GM12878 (cell line): Measurements from ENCODE around the gene SCYGR1. TPM values are rescaled to one million over a fixed set of nuclear protein-coding genes. Genes with fewer than 3 reads are reported as not detected.

ENCODE experiments used
- ATAC-seq: fragments of 200-7000 bp; cut with Tn5 transposase; 3 replicates; pipeline ENCODE4 v1.9.1; 2020; ENCODE audit warnings: mild to moderate bottlenecking, moderate library complexity
- BruUV-seq: library from RNA; stranded (reverse); fragments of 400-500 nt; replicated peaks from 2 replicates; lab custom pipeline; 2021; lab: Mats Ljungman, UMichigan
- CTCF ChIA-PET: fragments of 300-600 bp; sonication (Branson Sonifier 250); formaldehyde crosslinking; extraction: SDS; loops from one replicate; lab custom pipeline; 2021; ENCODE audit warnings: inconsistent platforms; lab: Yijun Ruan, JAX
- POLR2A ChIA-PET: fragments of 350-600 bp; formaldehyde crosslinking; extraction: SDS; loops from one replicate; lab custom pipeline; 2021; ENCODE audit warnings: inconsistent platforms; lab: Charles Lee
- RAD21 ChIA-PET: fragments of 300-600 bp; sonication (Branson Sonifier 250); formaldehyde crosslinking; loops from one replicate; lab custom pipeline; 2023; ENCODE audit warnings: antibody characterized with exemption; ENCODE audit not compliant: unreplicated experiment; lab: Charles Lee
- SMC1A ChIA-PET: fragments of 300-600 bp; sonication (Branson Sonifier 250); formaldehyde crosslinking; loops from one replicate; lab custom pipeline; 2023; ENCODE audit not compliant: unreplicated experiment, uncharacterized antibody; lab: Charles Lee
- DNase-seq: peaks from one replicate; pipeline ENCODE4 v3.0.0-alpha.2; 2011; ENCODE audit warnings: low read depth, low spot score
- FAIRE-seq: peaks from 3 replicates; lab custom pipeline; 2011; peaks lifted over from hg19 to GRCh38; lab: Jason Lieb, UNC
- H2AFZ ChIP-seq: 2 replicates; pipeline ENCODE4 v1.6.0; 2011; ENCODE audit warnings: low read depth, low read length, control low read depth; ENCODE audit not compliant: control insufficient read depth
- H3K27ac ChIP-seq: 2 replicates; pipeline ENCODE4 v1.5.1; 2011; ENCODE audit warnings: control low read depth; ENCODE audit not compliant: control insufficient read depth, insufficient read depth
- H3K27me3 ChIP-seq, 2 experiments: replicated peaks in 1 of 2; 2 replicates each; pipeline versions ENCODE4 v1.6.0 to v1.6.1; 2011; ENCODE audit warnings: low read length in 1 of 2; ENCODE audit not compliant: control insufficient read depth in 2 of 2, insufficient read depth in 2 of 2
- H3K36me3 ChIP-seq, 2 experiments: 2 replicates each; pipeline ENCODE4 v1.5.1; 2011; ENCODE audit warnings: low read length in 1 of 2; ENCODE audit not compliant: control insufficient read depth in 2 of 2, insufficient read depth in 2 of 2
- H3K4me1 ChIP-seq: 2 replicates; pipeline ENCODE4 v1.6.1; 2011; ENCODE audit warnings: mild to moderate bottlenecking, low read length, moderate library complexity, mixed read lengths; ENCODE audit not compliant: control insufficient read depth, insufficient read depth
- H3K4me2 ChIP-seq: 2 replicates; pipeline ENCODE4 v1.6.0; 2011; ENCODE audit warnings: control low read depth; ENCODE audit not compliant: control insufficient read depth, insufficient read depth
- H3K4me3 ChIP-seq: fragments of 200-600 bp; sonication (generic); 2 replicates; pipeline ENCODE4 v1.5.1; 2016
- H3K79me2 ChIP-seq: 2 replicates; pipeline ENCODE4 v1.6.0; 2011; ENCODE audit warnings: low read length; ENCODE audit not compliant: control insufficient read depth, insufficient read depth
- H3K9ac ChIP-seq: 2 replicates; pipeline ENCODE4 v1.8.0; 2011; ENCODE audit warnings: low read length, control low read depth, mixed read lengths; ENCODE audit not compliant: control insufficient read depth, insufficient read depth
- H3K9me3 ChIP-seq: replicated peaks from 3 replicates; pipeline ENCODE4 v1.5.1; 2011; ENCODE audit warnings: mild to moderate bottlenecking, low read length; ENCODE audit not compliant: control insufficient read depth, insufficient read depth
- H4K20me1 ChIP-seq: 2 replicates; pipeline ENCODE4 v1.6.0; 2011; ENCODE audit not compliant: control insufficient read depth, insufficient read depth
- ATF7 ChIP-seq: fragments of 450-650 bp; IDR thresholded peaks from 2 replicates; pipeline ENCODE4 v1.6.1; 2016; ENCODE audit warnings: low read depth, mild to moderate bottlenecking
- GATAD2B ChIP-seq: fragments of 450-650 bp; conservative IDR thresholded peaks from 2 replicates; pipeline ENCODE4 v1.6.1; 2017; ENCODE audit warnings: low read depth, mild to moderate bottlenecking, moderate library complexity
- JUNB ChIP-seq: IDR thresholded peaks from 2 replicates; pipeline ENCODE4 v1.6.1; 2016; ENCODE audit warnings: antibody characterized with exemption, mild to moderate bottlenecking
- RUNX3 ChIP-seq: IDR thresholded peaks from 2 replicates; pipeline ENCODE4 v1.6.1; 2012; ENCODE audit warnings: low read length, inconsistent platforms
- TAF1 ChIP-seq: IDR thresholded peaks from 2 replicates; pipeline ENCODE4 v1.6.1; 2011; ENCODE audit warnings: mild to moderate bottlenecking, low read depth, low read length, borderline replicate concordance
- TCF12 ChIP-seq: IDR thresholded peaks from 2 replicates; pipeline ENCODE4 v1.6.1; 2011; ENCODE audit warnings: low read depth, mild to moderate bottlenecking, low read length
- WGBS: methylation state at CpG from one replicate; pipeline ENCODE4 v1.1.6; 2016; ENCODE audit warnings: low lambda C conversion rate; ENCODE audit not compliant: insufficient replicate concordance, insufficient coverage; ENCODE audit errors: missing lambda C conversion rate; 5-methylcytosine and 5-hydroxymethylcytosine counted together
- in situ Hi-C: fragments of 300-500 bp; cut with MboI; formaldehyde crosslinking; loops from 9 replicates; pipeline ENCODE4 v1.14.3; 2018; ENCODE audit warnings: mixed read lengths
- intact Hi-C: fragments of 100-400 bp; cut with micrococcal nuclease; formaldehyde crosslinking; loops from one replicate; pipeline ENCODE4 v1.14.2; 2022; ENCODE audit not compliant: unreplicated experiment
- polyA plus RNA-seq, 11 experiments: library from polyadenylated mRNA; depleted of rRNA in 4 of 11; unstranded in 6 of 11; stranded (reverse) in 5 of 11; fragments of >200 nt; fragmentation: Nextera tagmentation in 4 of 11; fragmentation: Illumina TruSeq in 1 of 11; extraction: Ambion mirVana in 4 of 11; extraction: Trizol in 1 of 11; gene quantifications; 1 replicate in 1 of 11; 2 replicates in 10 of 11; pipeline versions ENCODE4 v1.2.1 to v1.2.3, GENCODE V29; 2011 to 2016; ENCODE audit warnings: inconsistent platforms in 2 of 11, missing spikeins in 2 of 11, low read depth in 1 of 11
- total RNA-seq, 4 experiments: library from RNA; depleted of rRNA in 3 of 4; stranded (reverse); fragments of >200 nt in 3 of 4; fragmentation: Illumina TruSeq in 1 of 4; extraction: Trizol in 1 of 4; gene quantifications; 2 replicates each; pipeline versions ENCODE4 v1.2.1 to v1.2.3, GENCODE V29; 2013 to 2021
- TF ChIP-seq, protein P1 (sequence below): fragments of 450-650 bp; IDR thresholded peaks from 2 replicates; pipeline ENCODE4 v1.6.1; 2017; ENCODE audit warnings: borderline replicate concordance

Gene SCYGR1
- total and polyA plus RNA-seq, 10 of the 15 experiments (the other 5 are each of a cell fraction or from before 2014, with no cell fraction given): not detected

DNA sequence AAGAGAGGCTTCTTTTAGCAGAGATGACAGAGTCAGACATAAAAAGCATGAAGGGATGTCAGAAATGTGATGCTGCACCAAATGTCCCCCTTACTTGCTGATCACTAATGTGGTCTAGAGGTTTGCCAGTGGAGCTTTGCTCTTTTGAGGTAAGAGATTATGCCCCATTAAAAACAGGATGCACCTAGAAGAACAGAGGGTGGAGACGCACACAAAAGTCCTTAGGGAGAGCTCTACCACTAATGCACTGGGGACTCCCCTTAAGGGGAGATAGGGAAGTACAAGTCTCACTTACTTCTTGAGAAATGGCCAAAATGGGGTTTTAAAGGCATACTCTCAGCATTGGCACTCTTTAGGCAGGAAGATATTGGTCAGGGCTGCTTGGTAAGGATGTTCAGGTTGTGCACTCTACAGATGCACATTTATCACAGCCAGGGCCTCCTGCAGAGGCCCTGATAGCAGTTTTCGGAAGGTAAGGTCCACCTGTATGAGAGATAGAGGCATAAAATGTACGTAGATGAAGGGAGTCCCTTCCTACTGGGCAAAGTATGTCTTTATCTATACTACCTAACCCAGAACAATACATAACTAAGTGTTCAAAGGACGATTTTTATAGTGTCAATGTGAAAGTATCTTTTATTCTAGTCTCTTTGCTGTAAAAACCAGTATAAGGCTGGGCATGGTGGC, 17.0 kb upstream of the SCYGR1 start:
- H3K36me3 ChIP-seq: no peaks in the 10 kb centered on the region
- SMC1A ChIA-PET: interaction anchor here (0.7 to 13.3 kb wide), 19 partner anchors 7 to 459 kb away, joined by 3 to 191 read pairs (median 6); no protein-coding TSS in a partner anchor
- no peak overlapping the region for H3K9ac ChIP-seq
- no peak overlapping the region for H3K27ac ChIP-seq
- intact Hi-C loops (loop anchor here (5.0 to 10.0 kb wide), 4 partner anchors 133 to 450 kb away; no protein-coding TSS in a partner anchor), in situ Hi-C loops (loop anchor here (10.0 kb wide), 1 partner anchor 360 kb away; no protein-coding TSS in a partner anchor)
- FAIRE-seq (no peak), ATAC-seq (peak; percentile 35), DNase-seq (no peak)
- RAD21 ChIA-PET: interaction anchor here (1.0 to 5.2 kb wide), 12 partner anchors 18 to 458 kb away, joined by 3 to 61 read pairs (median 5); no protein-coding TSS in a partner anchor
- no TSS peak for BruUV-seq
- POLR2A ChIA-PET: interaction anchor here (0.7 to 1.9 kb wide), 2 partner anchors 28 to 361 kb away, joined by 3 to 5 read pairs; no protein-coding TSS in a partner anchor
- no peaks in the 10 kb centered on the region for H4K20me1 ChIP-seq
- H3K9me3 ChIP-seq: no peaks in the 10 kb centered on the region
- H3K4me3 ChIP-seq: no peak overlapping the region
- TF ChIP-seq RUNX3: no peak
- TF ChIP-seq TAF1: no peak
- no peak for TF ChIP-seq ATF7
- TF ChIP-seq TCF12: no peak
- TF ChIP-seq GATAD2B: no peak
- CTCF ChIA-PET: interaction anchor here (1.0 to 7.4 kb wide), 25 partner anchors 8 to 486 kb away, joined by 3 to 127 read pairs (median 16); no protein-coding TSS in a partner anchor
- no peaks in the 10 kb centered on the region for H3K27me3 ChIP-seq
- no peaks in the 10 kb centered on the region for H3K79me2 ChIP-seq
- H3K4me2 ChIP-seq: no peak overlapping the region
- WGBS: 62% methylated on average over 4 of the region's 4 CpGs
- H2AFZ ChIP-seq: no peak overlapping the region
- peaks cover 6% of the 10 kb centered on the region for H3K4me1 ChIP-seq

DNA sequence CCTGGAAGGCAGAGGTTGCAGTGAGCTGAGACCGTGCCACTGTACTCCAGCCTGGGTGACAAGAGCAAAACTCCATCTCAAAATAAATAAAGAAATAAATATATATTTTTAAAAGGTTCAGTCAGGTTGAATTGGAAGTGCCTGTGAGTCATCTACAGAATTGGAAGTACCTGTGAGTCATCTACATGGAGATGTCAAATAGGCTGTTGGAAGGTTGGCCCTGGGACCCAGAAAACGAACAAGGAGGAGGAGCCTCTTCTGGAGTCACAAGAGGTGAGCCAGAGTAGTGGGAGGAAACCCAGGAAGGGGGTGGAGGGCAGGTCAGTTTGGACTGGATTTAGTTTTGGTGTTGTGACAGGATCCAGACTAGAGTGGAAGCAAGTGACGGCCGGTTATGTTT, 15.2 kb upstream of the SCYGR1 start:
- no TSS peak for BruUV-seq
- peaks cover 6% of the 10 kb centered on the region for H3K4me1 ChIP-seq
- no peaks in the 10 kb centered on the region for H3K9me3 ChIP-seq
- ChIA-PET POLR2A (interaction anchor here (1.0 kb wide), 1 partner anchor 62 kb away, joined by 3 read pairs; no protein-coding TSS in a partner anchor), RAD21 (no interaction called here), CTCF (interaction anchor here (0.6 to 1.1 kb wide), 3 partner anchors 165 to 362 kb away, joined by 3 to 4 read pairs (median 3); no protein-coding TSS in a partner anchor), SMC1A (interaction anchor here (0.8 to 4.2 kb wide), 2 partner anchors 17 to 61 kb away, joined by 3 to 14 read pairs; no protein-coding TSS in a partner anchor)
- TF ChIP-seq, protein P1, sequence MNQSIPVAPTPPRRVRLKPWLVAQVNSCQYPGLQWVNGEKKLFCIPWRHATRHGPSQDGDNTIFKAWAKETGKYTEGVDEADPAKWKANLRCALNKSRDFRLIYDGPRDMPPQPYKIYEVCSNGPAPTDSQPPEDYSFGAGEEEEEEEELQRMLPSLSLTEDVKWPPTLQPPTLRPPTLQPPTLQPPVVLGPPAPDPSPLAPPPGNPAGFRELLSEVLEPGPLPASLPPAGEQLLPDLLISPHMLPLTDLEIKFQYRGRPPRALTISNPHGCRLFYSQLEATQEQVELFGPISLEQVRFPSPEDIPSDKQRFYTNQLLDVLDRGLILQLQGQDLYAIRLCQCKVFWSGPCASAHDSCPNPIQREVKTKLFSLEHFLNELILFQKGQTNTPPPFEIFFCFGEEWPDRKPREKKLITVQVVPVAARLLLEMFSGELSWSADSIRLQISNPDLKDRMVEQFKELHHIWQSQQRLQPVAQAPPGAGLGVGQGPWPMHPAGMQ: no peak
- peak; percentile 32; the same call in 1 of the 2 replicates for TF ChIP-seq JUNB
- H4K20me1 ChIP-seq: no peaks in the 10 kb centered on the region
- H3K4me2 ChIP-seq: no peak overlapping the region
- WGBS: 48% methylated on average over 4 of the region's 4 CpGs
- no peaks in the 10 kb centered on the region for H3K27me3 ChIP-seq
- in situ Hi-C loops (loop anchor here (10.0 kb wide), 1 partner anchor 362 kb away; no protein-coding TSS in a partner anchor), intact Hi-C loops (loop anchor here (10.0 kb wide), 2 partner anchors 268 to 452 kb away; no protein-coding TSS in a partner anchor)
- ATAC-seq (no peak), DNase-seq (no peak), FAIRE-seq (no peak)
- H3K79me2 ChIP-seq: no peaks in the 10 kb centered on the region
- H3K27ac ChIP-seq: no peak overlapping the region
- H3K9ac ChIP-seq: no peak overlapping the region
- no peaks in the 10 kb centered on the region for H3K36me3 ChIP-seq
- no peak overlapping the region for H3K4me3 ChIP-seq
- H2AFZ ChIP-seq: no peak overlapping the region
